CD4-positive, alpha-beta T cell (primary cell): ENCODE data around the gene ARHGAP10. TPM values are rescaled to one million over a fixed set of nuclear protein-coding genes. Genes with fewer than 3 reads are reported as not detected.

Source experiments
- ATAC-seq: fragments of 200-7000 bp; cut with Tn5 transposase; one replicate; pipeline ENCODE4 v1.10.0; 2022; ENCODE audit warnings: mild to moderate bottlenecking; ENCODE audit not compliant: poor library complexity
- CTCF ChIA-PET: fragments of 350-600 bp; sonication (Branson Sonifier 250); formaldehyde crosslinking; loops from one replicate; lab custom pipeline; 2021; ENCODE audit warnings: antibody characterized with exemption, inconsistent platforms; lab: Charles Lee
- POLR2A ChIA-PET: fragments of 350-600 bp; sonication (Branson Sonifier 250); formaldehyde crosslinking; loops from one replicate; lab custom pipeline; 2021; ENCODE audit warnings: antibody characterized with exemption, inconsistent platforms; lab: Charles Lee
- DNase-seq, 14 experiments: peaks; one replicate each; pipeline ENCODE4 v3.0.0-alpha.2; 2013 to 2020; ENCODE audit warnings: mixed read lengths in 2 of 14
- H3K27ac ChIP-seq, 2 donors: one replicate each; pipeline versions ENCODE4 v1.5.1 to v1.7.0; 2013; ENCODE audit warnings: low read length in 2 of 2, low read depth in 1 of 2, mild to moderate bottlenecking in 1 of 2
- H3K27me3 ChIP-seq, 2 experiments: 1 replicate in 1 of 2; 2 replicates in 1 of 2; pipeline versions ENCODE4 v1.6.1 to v1.7.0; 2013; ENCODE audit warnings: low read length in 2 of 2, control low read depth in 1 of 2, mild to moderate bottlenecking in 1 of 2, moderate library complexity in 1 of 2; ENCODE audit not compliant: insufficient read depth in 2 of 2, control insufficient read depth in 1 of 2
- H3K36me3 ChIP-seq: one replicate; pipeline ENCODE4 v1.6.1; 2013; ENCODE audit warnings: low read length, control low read depth; ENCODE audit not compliant: insufficient read depth
- H3K4me1 ChIP-seq: one replicate; pipeline ENCODE4 v1.6.1; 2013; ENCODE audit warnings: low read length, control low read depth; ENCODE audit not compliant: insufficient read depth
- H3K4me3 ChIP-seq: one replicate; pipeline ENCODE4 v1.5.1; 2013; ENCODE audit warnings: mild to moderate bottlenecking, low read length, moderate library complexity
- H3K9me3 ChIP-seq, 2 experiments: 1 replicate in 1 of 2; 2 replicates in 1 of 2; pipeline versions ENCODE4 v1.6.1 to v1.7.0; 2013; ENCODE audit warnings: low read length in 2 of 2, mild to moderate bottlenecking in 2 of 2, control low read depth in 1 of 2, moderate library complexity in 1 of 2; ENCODE audit not compliant: control insufficient read depth in 1 of 2, insufficient read depth in 1 of 2
- H3K27ac Mint-ChIP-seq: one replicate; pipeline ENCODE4 v1.8.0; 2020; ENCODE audit warnings: mixed read lengths
- H3K27me3 Mint-ChIP-seq: one replicate; pipeline ENCODE4 v1.8.0; 2021; ENCODE audit warnings: mixed read lengths
- H3K36me3 Mint-ChIP-seq: one replicate; pipeline ENCODE4 v1.8.0; 2021; ENCODE audit warnings: low read depth, mixed read lengths
- H3K4me1 Mint-ChIP-seq: one replicate; pipeline ENCODE4 v1.8.0; 2021; ENCODE audit warnings: low read depth, mixed read lengths
- H3K4me3 Mint-ChIP-seq: one replicate; pipeline ENCODE4 v1.8.0; 2020; ENCODE audit warnings: mild to moderate bottlenecking, mixed read lengths
- H3K9me3 Mint-ChIP-seq: one replicate; pipeline ENCODE4 v1.8.0; 2020; ENCODE audit warnings: mixed read lengths
- intact Hi-C, 2 experiments: fragments of 100-400 bp; cut with DNase I in 1 of 2; cut with micrococcal nuclease in 1 of 2; formaldehyde crosslinking; loops; one replicate each; pipeline versions ENCODE4 v1.15.1 to v1.9.0; 2023 to 2025; cut with DNase I, micrococcal nuclease
- total RNA-seq, 174 experiments: library from RNA in 2 of 174; stranded (reverse) in 2 of 174; gene quantifications; one replicate each; pipeline ENCODE4 v1.2.3 and lab custom pipeline; 2021 to 2026
- TF ChIP-seq, protein P1 (sequence below): fragments of 200-600 bp; IDR thresholded peaks from one replicate; pipeline ENCODE4 v1.8.0; 2022; ENCODE audit warnings: antibody characterized with exemption, mild to moderate bottlenecking

Gene ARHGAP10
- total RNA-seq, 2 experiments from 2014 or later = 5.6 to 5.7 TPM

DNA sequence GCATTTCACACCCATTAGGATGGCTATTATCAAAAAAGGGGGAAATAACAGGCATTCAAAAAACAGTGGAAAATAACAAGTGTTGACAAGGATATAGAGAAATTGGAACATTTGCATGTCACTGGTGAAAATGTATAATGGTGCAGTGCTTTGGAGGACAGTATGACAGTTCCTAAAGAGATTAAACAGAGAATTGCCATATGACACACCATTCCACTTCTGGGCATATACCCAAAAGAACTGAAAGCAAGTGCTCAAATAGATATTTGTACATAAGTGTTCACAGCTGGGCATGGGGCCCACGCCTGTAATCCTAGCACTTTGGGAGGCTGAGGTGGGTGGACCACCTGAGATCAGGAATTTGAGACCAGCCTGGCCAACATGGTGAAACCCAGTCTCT lies 362.3 kb downstream of the ARHGAP10 start:
- POLR2A ChIA-PET = no interaction called here
- ATAC-seq (no peak), DNase-seq (no peak)
- Histone ChIP-seq H3K4me1 (no peaks in the 10 kb centered on the region), H3K27me3 (no peaks in the 10 kb centered on the region), H3K27ac (no peak overlapping the region), H3K4me3 (no peak overlapping the region), H3K9me3 (no peaks in the 10 kb centered on the region), H3K36me3 (peaks cover 6% of the 10 kb centered on the region)
- Mint-ChIP-seq H3K9me3 (no peaks in the 10 kb centered on the region), H3K27me3 (no peaks in the 10 kb centered on the region), H3K4me1 (peaks cover 19% of the 10 kb centered on the region), H3K36me3 (peaks cover 40% of the 10 kb centered on the region), H3K27ac (no peak overlapping the region), H3K4me3 (no peak overlapping the region)
- intact Hi-C loops = no loop called here
- TF ChIP-seq, protein P1, sequence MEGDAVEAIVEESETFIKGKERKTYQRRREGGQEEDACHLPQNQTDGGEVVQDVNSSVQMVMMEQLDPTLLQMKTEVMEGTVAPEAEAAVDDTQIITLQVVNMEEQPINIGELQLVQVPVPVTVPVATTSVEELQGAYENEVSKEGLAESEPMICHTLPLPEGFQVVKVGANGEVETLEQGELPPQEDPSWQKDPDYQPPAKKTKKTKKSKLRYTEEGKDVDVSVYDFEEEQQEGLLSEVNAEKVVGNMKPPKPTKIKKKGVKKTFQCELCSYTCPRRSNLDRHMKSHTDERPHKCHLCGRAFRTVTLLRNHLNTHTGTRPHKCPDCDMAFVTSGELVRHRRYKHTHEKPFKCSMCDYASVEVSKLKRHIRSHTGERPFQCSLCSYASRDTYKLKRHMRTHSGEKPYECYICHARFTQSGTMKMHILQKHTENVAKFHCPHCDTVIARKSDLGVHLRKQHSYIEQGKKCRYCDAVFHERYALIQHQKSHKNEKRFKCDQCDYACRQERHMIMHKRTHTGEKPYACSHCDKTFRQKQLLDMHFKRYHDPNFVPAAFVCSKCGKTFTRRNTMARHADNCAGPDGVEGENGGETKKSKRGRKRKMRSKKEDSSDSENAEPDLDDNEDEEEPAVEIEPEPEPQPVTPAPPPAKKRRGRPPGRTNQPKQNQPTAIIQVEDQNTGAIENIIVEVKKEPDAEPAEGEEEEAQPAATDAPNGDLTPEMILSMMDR = no peak
- CTCF ChIA-PET = no interaction called here

DNA sequence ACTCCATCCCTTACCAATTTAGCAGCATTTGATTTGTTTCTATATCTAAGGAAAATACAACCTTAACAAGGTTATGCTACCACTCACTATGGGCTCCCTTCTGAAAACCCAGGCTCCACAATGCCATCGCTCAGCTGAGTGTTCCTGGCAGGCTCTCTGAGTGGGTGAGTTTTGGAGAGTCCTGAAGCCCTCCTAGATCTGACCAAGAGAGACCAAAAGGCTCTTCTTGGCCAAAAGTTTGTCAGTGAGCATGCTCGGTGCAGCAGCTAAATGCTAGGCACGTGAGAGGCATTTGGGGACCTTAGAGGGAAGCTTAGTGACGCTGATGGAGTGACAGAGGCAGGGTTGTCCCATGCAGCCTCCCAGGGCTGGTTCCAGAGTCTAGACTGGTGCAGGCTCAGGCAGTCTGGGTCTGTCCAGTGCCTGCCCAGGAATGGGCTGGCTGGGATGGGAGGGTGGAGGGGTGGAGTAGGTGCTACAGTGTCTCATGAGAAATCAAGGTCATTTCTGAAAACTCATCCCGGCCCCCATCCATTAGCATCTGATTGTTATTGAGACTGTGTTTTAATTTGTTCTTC lies 363.5 kb downstream of the ARHGAP10 start:
- Mint-ChIP-seq H3K27me3 (no peaks in the 10 kb centered on the region), H3K4me3 (no peak overlapping the region), H3K36me3 (peaks cover 37% of the 10 kb centered on the region), H3K4me1 (peaks cover 12% of the 10 kb centered on the region), H3K9me3 (no peaks in the 10 kb centered on the region), H3K27ac (no peak overlapping the region)
- H3K36me3 ChIP-seq = peaks cover 6% of the 10 kb centered on the region
- ChIA-PET CTCF (no interaction called here), POLR2A (no interaction called here)
- no peak for ATAC-seq
- intact Hi-C loops = no loop called here
- no peak for DNase-seq
- no peaks in the 10 kb centered on the region for H3K27me3 ChIP-seq
- TF ChIP-seq, protein P1 = no peak
- H3K9me3 ChIP-seq = no peaks in the 10 kb centered on the region
- H3K27ac ChIP-seq = no peak overlapping the region
- no peak overlapping the region for H3K4me3 ChIP-seq
- H3K4me1 ChIP-seq = no peaks in the 10 kb centered on the region

DNA sequence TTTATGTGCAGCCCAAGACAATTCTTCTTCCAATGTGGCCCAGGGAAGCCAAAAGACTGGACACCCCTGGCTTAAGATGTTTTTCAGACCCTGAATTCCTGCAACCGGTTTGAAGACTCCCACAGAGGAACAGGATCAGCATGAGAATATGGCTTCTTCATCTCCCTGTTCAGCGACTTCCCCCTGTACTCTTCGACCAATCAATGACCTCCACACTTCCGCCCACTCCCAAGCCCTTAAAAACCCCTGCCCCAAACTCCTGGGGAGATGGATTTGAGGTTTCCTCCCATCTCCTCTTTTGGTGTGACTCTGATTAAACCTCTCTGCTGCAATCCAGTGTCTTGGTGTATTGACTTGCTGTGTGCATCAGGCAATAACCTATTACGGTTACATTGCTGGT lies 365.9 kb downstream of the ARHGAP10 start:
- H3K9me3 Mint-ChIP-seq = no peaks in the 10 kb centered on the region
- Histone ChIP-seq H3K27me3 (no peaks in the 10 kb centered on the region), H3K9me3 (no peaks in the 10 kb centered on the region), H3K27ac (no peak overlapping the region), H3K4me1 (no peaks in the 10 kb centered on the region), H3K4me3 (no peak overlapping the region), H3K36me3 (peaks cover 2% of the 10 kb centered on the region)
- H3K4me3 Mint-ChIP-seq = no peak overlapping the region
- peaks cover 18% of the 10 kb centered on the region for H3K4me1 Mint-ChIP-seq
- POLR2A ChIA-PET = no interaction called here
- intact Hi-C loops = no loop called here
- CTCF ChIA-PET = interaction anchor here (0.6 kb wide), 2 partner anchors 22 to 508 kb away, joined by 3 to 5 read pairs; no protein-coding TSS in a partner anchor
- H3K36me3 Mint-ChIP-seq = peaks cover 47% of the 10 kb centered on the region
- TF ChIP-seq, protein P1 = no peak
- H3K27ac Mint-ChIP-seq = no peak overlapping the region
- ATAC-seq = no peak
- no peaks in the 10 kb centered on the region for H3K27me3 Mint-ChIP-seq
- no peak for DNase-seq
